K562 (cell line): Measurements from ENCODE around the gene ZMPSTE24. TPM values are rescaled to one million over a fixed set of nuclear protein-coding genes. Genes with fewer than 3 reads are reported as not detected.
A peak's percentile ranks its signal among the peaks of the same experiment; 100 is the strongest.

Experiments used
- BMI1 ChIP-seq: fragments of 150-350 bp; IDR thresholded peaks from 2 replicates; pipeline ENCODE4 v1.6.1; 2014; ENCODE audit warnings: low read length
- BRCA1 ChIP-seq, 2 experiments: fragments of 450-650 bp in 1 of 2; sonication (generic) in 1 of 2; formaldehyde crosslinking in 1 of 2; IDR thresholded peaks; 2 replicates each; pipeline versions ENCODE4 v1.5.0 to v1.6.1; 2017 to 2020; ENCODE audit warnings: mild to moderate bottlenecking in 1 of 2, missing genetic modification reagents in 1 of 2
- EP300 ChIP-seq: IDR thresholded peaks from 2 replicates; pipeline ENCODE4 v1.6.1; 2012; ENCODE audit warnings: low read length, improper control_type of control experiment
- FOXK1 ChIP-seq: sonication (generic); formaldehyde crosslinking; IDR thresholded peaks from 2 replicates; pipeline ENCODE4 v1.8.0; 2022; ENCODE audit warnings: missing genetic modification reagents, mild to moderate bottlenecking, borderline replicate concordance
- HDAC3 ChIP-seq: fragments of 450-650 bp; IDR thresholded peaks from 2 replicates; pipeline ENCODE4 v1.6.1; 2018; ENCODE audit warnings: borderline replicate concordance, mild to moderate bottlenecking, moderate library complexity; ENCODE audit not compliant: partially characterized antibody
- MED1 ChIP-seq: sonication (generic); formaldehyde crosslinking; IDR thresholded peaks from 2 replicates; pipeline ENCODE4 v1.8.1; 2023; ENCODE audit warnings: missing genetic modification reagents, borderline replicate concordance
- MNT ChIP-seq, 2 experiments: fragments of 450-650 bp; conservative IDR thresholded peaks; 2 replicates each; pipeline ENCODE4 v1.6.1; 2017; ENCODE audit warnings: mild to moderate bottlenecking in 2 of 2, moderate library complexity in 2 of 2
- NCOA6 ChIP-seq: fragments of 450-650 bp; IDR thresholded peaks from 2 replicates; pipeline ENCODE4 v1.6.1; 2017; ENCODE audit warnings: mild to moderate bottlenecking
- RBM22 ChIP-seq: fragments of 200-400 bp; formaldehyde crosslinking; IDR thresholded peaks from 2 replicates; pipeline ENCODE4 v1.6.1; 2018; ENCODE audit warnings: low read length, low read depth; ENCODE audit not compliant: poor library complexity, severe bottlenecking
- U2AF2 ChIP-seq: fragments of 200-400 bp; formaldehyde crosslinking; optimal IDR thresholded peaks from 2 replicates; pipeline ENCODE3; 2017; ENCODE audit warnings: low read depth, mild to moderate bottlenecking, low read length
- ZBTB11 ChIP-seq, 3 experiments: fragments of 200-800 bp in 1 of 3; fragments of 250-450 bp in 1 of 3; fragments of 450-650 bp in 1 of 3; sonication (Bioruptor Pico) in 1 of 3; sonication (Bioruptor generic) in 1 of 3; formaldehyde crosslinking in 1 of 3; IDR thresholded peaks; 2 replicates each; pipeline versions ENCODE4 v1.6.1 to v1.8.0; 2016 to 2022; ENCODE audit warnings: mild to moderate bottlenecking in 2 of 3, missing genetic modification characterization in 2 of 3, missing compliant biosample characterization in 1 of 3, moderate library complexity in 1 of 3
- ZHX1 ChIP-seq: fragments of 150-350 bp; conservative IDR thresholded peaks from 2 replicates; pipeline ENCODE4 v1.6.1; 2014; ENCODE audit warnings: low read length
- polyA plus RNA-seq, 8 experiments: library from polyadenylated mRNA; depleted of rRNA in 4 of 8; stranded (reverse) in 5 of 8; unstranded in 3 of 8; fragments of >200 nt; fragmentation: Nextera tagmentation in 2 of 8; fragmentation: Illumina TruSeq in 1 of 8; extraction: Ambion mirVana in 2 of 8; extraction: Trizol in 1 of 8; gene quantifications; 2 replicates each; pipeline versions ENCODE4 v1.2.1 to v1.2.3, GENCODE V29; 2011 to 2014; ENCODE audit warnings: inconsistent platforms in 1 of 8, missing spikeins in 1 of 8
- total RNA-seq, 7 experiments: library from RNA; depleted of rRNA in 6 of 7; stranded (reverse); fragments of >200 nt in 6 of 7; fragmentation: Illumina TruSeq in 2 of 7; extraction: Trizol in 2 of 7; gene quantifications; 2 replicates each; pipeline versions ENCODE4 v1.2.1 to v1.2.3, GENCODE V29; 2011 to 2021; ENCODE audit warnings: low replicate concordance in 1 of 7
- TF ChIP-seq, protein P1 (sequence below): fragments of 250-450 bp; sonication (Bioruptor Pico); IDR thresholded peaks from 2 replicates; pipeline ENCODE4 v1.8.0; 2022; ENCODE audit warnings: moderate library complexity, mild to moderate bottlenecking, inconsistent platforms
- TF ChIP-seq, protein P2 (sequence below): fragments of 250-450 bp; sonication (Bioruptor Pico); IDR thresholded peaks from 2 replicates; pipeline ENCODE4 v1.4.0; 2020; ENCODE audit warnings: mild to moderate bottlenecking, moderate library complexity

Gene ZMPSTE24
- total and polyA plus RNA-seq, 9 of the 15 experiments (the other 6 are each of a cell fraction or from before 2014, with no cell fraction given), result 30.7 to 75.9 (median 64.3) TPM

DNA sequence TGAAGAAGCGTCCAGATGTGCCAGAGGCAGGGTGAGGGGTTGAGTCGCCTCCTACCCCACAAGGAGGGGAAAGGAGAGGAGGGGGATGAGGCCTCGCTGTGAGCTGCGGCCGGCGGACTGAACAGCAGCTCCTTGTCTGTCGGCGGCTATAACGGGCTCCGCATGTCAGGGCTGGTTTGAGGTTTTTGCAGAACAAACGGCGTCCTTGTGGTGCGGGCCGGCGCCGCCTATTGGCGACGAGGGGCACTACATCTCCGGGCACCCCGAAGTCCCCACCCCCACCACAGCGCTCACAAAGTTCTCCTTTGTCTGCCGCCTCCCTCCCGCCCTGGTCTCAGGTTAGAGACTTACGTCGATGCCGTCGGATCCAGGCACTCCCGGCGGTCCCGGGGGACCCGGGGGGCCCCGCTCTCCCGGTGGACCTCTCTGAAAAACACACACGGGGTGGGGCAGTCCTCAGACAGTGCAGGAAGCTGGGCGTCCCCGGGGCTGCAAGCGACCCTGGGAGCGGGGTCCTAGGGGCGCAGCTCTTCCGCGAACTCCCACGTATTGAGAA lies 57.3 kb downstream of the ZMPSTE24 start (continued):
- TF ChIP-seq ZHX1 (0 out of 2 replicates have a peak, but pooled peaks have one; percentile 52), MED1 (CRISPR knock-in tag) (no peak), NCOA6 (no peak; the same call in 1 of the 2 replicates), HDAC3 (no peak), MNT (conservative IDR thresholded peaks at IDR 0.05) (peak in 1 of 2 experiments; percentile 57; a peak in 1 of 4 replicates), U2AF2 (no peak), ZBTB11 (CRISPR knock-in tag; IDR thresholded peaks at IDR 0.05) (peak in 1 of 3 experiments; percentile 59; a peak in 1 of 6 replicates), EP300 (0 out of 2 replicates have a peak, but pooled peaks have one; percentile 21), BMI1 (no peak), BRCA1 (IDR thresholded peaks at IDR 0.05) (no peak), BRCA1 (CRISPR knock-in tag; IDR thresholded peaks at IDR 0.05) (no peak), FOXK1 (CRISPR knock-in tag) (no peak), RBM22 (peak; percentile 48)
- TF ChIP-seq, protein P1, sequence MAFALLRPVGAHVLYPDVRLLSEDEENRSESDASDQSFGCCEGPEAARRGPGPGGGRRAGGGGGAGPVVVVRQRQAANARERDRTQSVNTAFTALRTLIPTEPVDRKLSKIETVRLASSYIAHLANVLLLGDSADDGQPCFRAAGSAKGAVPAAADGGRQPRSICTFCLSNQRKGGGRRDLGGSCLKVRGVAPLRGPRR (CRISPR knock-in tag), result no peak
- TF ChIP-seq, protein P2, sequence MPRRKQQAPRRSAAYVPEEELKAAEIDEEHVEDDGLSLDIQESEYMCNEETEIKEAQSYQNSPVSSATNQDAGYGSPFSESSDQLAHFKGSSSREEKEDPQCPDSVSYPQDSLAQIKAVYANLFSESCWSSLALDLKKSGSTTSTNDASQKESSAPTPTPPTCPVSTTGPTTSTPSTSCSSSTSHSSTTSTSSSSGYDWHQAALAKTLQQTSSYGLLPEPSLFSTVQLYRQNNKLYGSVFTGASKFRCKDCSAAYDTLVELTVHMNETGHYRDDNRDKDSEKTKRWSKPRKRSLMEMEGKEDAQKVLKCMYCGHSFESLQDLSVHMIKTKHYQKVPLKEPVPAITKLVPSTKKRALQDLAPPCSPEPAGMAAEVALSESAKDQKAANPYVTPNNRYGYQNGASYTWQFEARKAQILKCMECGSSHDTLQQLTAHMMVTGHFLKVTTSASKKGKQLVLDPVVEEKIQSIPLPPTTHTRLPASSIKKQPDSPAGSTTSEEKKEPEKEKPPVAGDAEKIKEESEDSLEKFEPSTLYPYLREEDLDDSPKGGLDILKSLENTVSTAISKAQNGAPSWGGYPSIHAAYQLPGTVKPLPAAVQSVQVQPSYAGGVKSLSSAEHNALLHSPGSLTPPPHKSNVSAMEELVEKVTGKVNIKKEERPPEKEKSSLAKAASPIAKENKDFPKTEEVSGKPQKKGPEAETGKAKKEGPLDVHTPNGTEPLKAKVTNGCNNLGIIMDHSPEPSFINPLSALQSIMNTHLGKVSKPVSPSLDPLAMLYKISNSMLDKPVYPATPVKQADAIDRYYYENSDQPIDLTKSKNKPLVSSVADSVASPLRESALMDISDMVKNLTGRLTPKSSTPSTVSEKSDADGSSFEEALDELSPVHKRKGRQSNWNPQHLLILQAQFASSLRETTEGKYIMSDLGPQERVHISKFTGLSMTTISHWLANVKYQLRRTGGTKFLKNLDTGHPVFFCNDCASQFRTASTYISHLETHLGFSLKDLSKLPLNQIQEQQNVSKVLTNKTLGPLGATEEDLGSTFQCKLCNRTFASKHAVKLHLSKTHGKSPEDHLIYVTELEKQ (CRISPR knock-in tag), result no peak
